ENCODE results near the gene ATG4B. TPM values are rescaled to one million over a fixed set of nuclear protein-coding genes. Genes with fewer than 3 reads are reported as not detected.

The ATG4B gene
- total and polyA plus RNA-seq, 2 of the 4 experiments (the other 2 are of a cell fraction) = 113 to 146 TPM

GRCh38 chr2:241673797-241674725 is 36.6 kb downstream of the ATG4B start (continued):
- TF ChIP-seq RAD21 (IDR thresholded peaks at IDR 0.05; ENCODE audit: low read length) (no peak), RFX5 (IDR thresholded peaks at IDR 0.05; ENCODE audit: low read depth, low read length) (no peak)

GRCh38 chr2:241675885-241676284 is 38.4 kb downstream of the ATG4B start:
- POLR2A ChIA-PET (ENCODE audit: unreplicated experiment) = no interaction called here
- H3K4me3 ChIP-seq (ENCODE audit: insufficient read depth, low read depth, low read length) = no peak overlapping the region
- dilution Hi-C loops (cut with HindIII; ENCODE audit: low sequenced_read_pairs, unreplicated experiment) = no loop called here

More at GRCh38 chr2:241675885-241676284, 38.4 kb downstream of the ATG4B start:
- H3K4me2 ChIP-seq (ENCODE audit: low read depth, low read length) = no peak overlapping the region
- H3K27ac ChIP-seq (ENCODE audit: insufficient read depth, low read length) = no peak overlapping the region
- H3K23ac ChIP-seq (ENCODE audit: low read depth, low read length) = no peak overlapping the region
- H4K5ac ChIP-seq (ENCODE audit: low read depth, low read length) = no peak overlapping the region
- CTCF ChIA-PET = no interaction called here
- WGBS, 2 experiments (ENCODE audit: extremely low coverage in 2 of 2, insufficient read length in 1 of 2) = 94% methylated on average over 9 of the region's 17 CpGs; no CpG with 5 or more reads in 1 of the 2 experiments
- no peak overlapping the region for H2AFZ ChIP-seq (replicated peaks; ENCODE audit: low read length, poor library complexity)
- no peaks in the 10 kb centered on the region for H3K27me3 ChIP-seq (ENCODE audit: control insufficient read depth, insufficient read depth, low read length)
- H3K56ac ChIP-seq (ENCODE audit: extremely low read depth, insufficient read depth, low read length) = no peak overlapping the region
- peaks cover 3% of the 10 kb centered on the region; the same call in 1 of the 2 replicates for H3K4me1 ChIP-seq (ENCODE audit: control insufficient read depth, insufficient read depth, low read length)
- no peak for ATAC-seq (ENCODE audit: low read depth)
- no peaks in the 10 kb centered on the region for H3K9me1 ChIP-seq (ENCODE audit: insufficient read depth, low read length)
- H4K91ac ChIP-seq (ENCODE audit: insufficient read depth, low read depth, low read length) = no peak overlapping the region
- no peak overlapping the region for H2BK120ac ChIP-seq (ENCODE audit: low read depth, low read length)
- peaks cover 58% of the 10 kb centered on the region for H3K36me3 ChIP-seq (ENCODE audit: control insufficient read depth, insufficient read depth, low read length)
- in situ Hi-C loops (cut with MboI; ENCODE audit: low sequenced_read_pairs) (no loop called here), intact Hi-C loops (cut with micrococcal nuclease) (no loop called here)
- TF ChIP-seq MAZ (IDR thresholded peaks at IDR 0.05; ENCODE audit: borderline replicate concordance, low read depth, low read length) = no peak
- TF ChIP-seq CEBPB (IDR thresholded peaks at IDR 0.05; ENCODE audit: low read depth, low read length) = no peak
- no peak for TF ChIP-seq RAD21 (IDR thresholded peaks at IDR 0.05; ENCODE audit: low read length)
- no peak for TF ChIP-seq SMC3 (IDR thresholded peaks at IDR 0.05; ENCODE audit: low read depth, low read length)
- TF ChIP-seq CHD1 (IDR thresholded peaks at IDR 0.05; ENCODE audit: low read depth, low read length) = no peak
- no peak for TF ChIP-seq MXI1 (IDR thresholded peaks at IDR 0.05; ENCODE audit: borderline replicate concordance, low read depth, low read length)
- no peak for TF ChIP-seq MAFK (IDR thresholded peaks at IDR 0.05; ENCODE audit: low read depth, low read length)
- TF ChIP-seq, protein P1, sequence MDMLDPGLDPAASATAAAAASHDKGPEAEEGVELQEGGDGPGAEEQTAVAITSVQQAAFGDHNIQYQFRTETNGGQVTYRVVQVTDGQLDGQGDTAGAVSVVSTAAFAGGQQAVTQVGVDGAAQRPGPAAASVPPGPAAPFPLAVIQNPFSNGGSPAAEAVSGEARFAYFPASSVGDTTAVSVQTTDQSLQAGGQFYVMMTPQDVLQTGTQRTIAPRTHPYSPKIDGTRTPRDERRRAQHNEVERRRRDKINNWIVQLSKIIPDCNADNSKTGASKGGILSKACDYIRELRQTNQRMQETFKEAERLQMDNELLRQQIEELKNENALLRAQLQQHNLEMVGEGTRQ (IDR thresholded peaks at IDR 0.05; ENCODE audit: low read depth, low read length) = no peak
- no peak overlapping the region for H3K18ac ChIP-seq (ENCODE audit: low read depth, low read length)
- no peak overlapping the region for H3K9ac ChIP-seq (ENCODE audit: low read depth, low read length)
- BruUV-seq (replicated peaks) = no TSS peak
- no peak overlapping the region for H2AK5ac ChIP-seq (ENCODE audit: low read depth, low read length)
- H2BK15ac ChIP-seq (ENCODE audit: low read depth, low read length) = no peak overlapping the region
- no peak overlapping the region for H3K4ac ChIP-seq (ENCODE audit: low read depth, low read length)
- no peaks in the 10 kb centered on the region for H3K9me3 ChIP-seq (ENCODE audit: control insufficient read depth, insufficient read depth, low read length)
- H3K79me1 ChIP-seq (ENCODE audit: low read depth in 1 of 2, low read length in 2 of 2) = peaks cover 3 to 23% of the 10 kb centered on the region in 2 experiments; a peak in 3 of 4 replicates
- no peak overlapping the region for H2BK5ac ChIP-seq (ENCODE audit: low read depth, low read length, poor library complexity, severe bottlenecking)
- no peak overlapping the region for H3K14ac ChIP-seq (replicated peaks; ENCODE audit: low read depth, low read length)
- H2AK9ac ChIP-seq (replicated peaks; ENCODE audit: low read depth, low read length, poor library complexity) = no peak overlapping the region
- no peak for DNase-seq
- H4K20me1 ChIP-seq (ENCODE audit: insufficient read depth, low read length) = peaks cover 10% of the 10 kb centered on the region; the same call in 1 of the 2 replicates
- no peak overlapping the region for H4K8ac ChIP-seq (ENCODE audit: low read depth in 2 of 2, low read length in 2 of 2)
- no peak overlapping the region for H2BK20ac ChIP-seq (ENCODE audit: low read depth, low read length)
